Measurements from ENCODE around the gene GALNTL6. TPM values are rescaled to one million over a fixed set of nuclear protein-coding genes. Genes with fewer than 3 reads are reported as not detected.

The GALNTL6 gene
- total RNA-seq, 1 experiment from 2014 or later: not detected

GRCh38 chr4:172980219-172980618 is 1167.0 kb downstream of the GALNTL6 start:
- Histone ChIP-seq H3K4ac (ENCODE audit: low read depth, low read length) (no peak overlapping the region), H4K91ac (ENCODE audit: insufficient read length, low read depth, low read length) (no peak overlapping the region), H3K9me3 (ENCODE audit: control insufficient read depth, low read depth, low read length) (no peaks in the 10 kb centered on the region), H2BK5ac (ENCODE audit: insufficient read length, low read length) (no peak overlapping the region), H3K14ac (ENCODE audit: insufficient read depth, low read length) (no peak overlapping the region), H3K27ac (ENCODE audit: insufficient read length, low read depth, low read length) (no peak overlapping the region), H2AFZ (ENCODE audit: low read length) (no peak overlapping the region), H4K20me1 (ENCODE audit: control insufficient read depth, insufficient read depth, insufficient read length) (no peaks in the 10 kb centered on the region), H3K23ac (ENCODE audit: insufficient read length, low read depth, low read length) (no peak overlapping the region), H2BK15ac (ENCODE audit: low read depth, low read length) (no peak overlapping the region), H3K9ac (ENCODE audit: extremely low read depth, insufficient read length, low read length) (no peak overlapping the region), H3K4me1 (ENCODE audit: insufficient read depth, low read length) (peaks cover 4% of the 10 kb centered on the region; the same call in 1 of the 2 replicates), H3K27me3 (ENCODE audit: insufficient read depth, low read length) (no peaks in the 10 kb centered on the region), H2AK5ac (ENCODE audit: insufficient read length, low read length) (no peak overlapping the region), H3T11ph (ENCODE audit: low read length) (no peak overlapping the region), H4K5ac (ENCODE audit: insufficient read length, low read depth, low read length) (no peak overlapping the region), H3K56ac (ENCODE audit: insufficient read length, low read depth, low read length) (no peak overlapping the region), H2BK120ac (ENCODE audit: low read depth, low read length, poor library complexity, severe bottlenecking) (no peak overlapping the region), H3K79me1 (ENCODE audit: insufficient read depth, low read depth, low read length, poor library complexity, severe bottlenecking) (no peaks in the 10 kb centered on the region), H3K23me2 (ENCODE audit: insufficient read length, low read depth, low read length, poor library complexity, severe bottlenecking) (no peaks in the 10 kb centered on the region), H3K4me2 (ENCODE audit: insufficient read depth, insufficient read length, low read length) (no peak overlapping the region), H4K8ac (replicated peaks; ENCODE audit: insufficient read length, low read depth, low read length) (no peak overlapping the region), H3K79me2 (ENCODE audit: insufficient read depth, low read length) (no peaks in the 10 kb centered on the region), H2BK12ac (ENCODE audit: insufficient read length, low read depth, low read length) (no peak overlapping the region), H2BK20ac (ENCODE audit: low read depth, low read length, poor library complexity, severe bottlenecking) (no peak overlapping the region), H3K18ac (ENCODE audit: insufficient read length, low read depth, low read length) (no peak overlapping the region)
- H3K36me3 Mint-ChIP-seq (ENCODE audit: insufficient read depth in 1 of 3, low read depth in 3 of 3): peaks cover 2 to 11% (median 4%) of the 10 kb centered on the region in 3 experiments; a peak in 5 of 7 replicates
- no peak for TF ChIP-seq CTCF (conservative IDR thresholded peaks at IDR 0.05)
- no peaks in the 10 kb centered on the region; the same call in 1 of the 2 replicates for H3K27me3 Mint-ChIP-seq (ENCODE audit: low read depth)
- no CpG with 5 or more reads among the region's 3 CpGs for WGBS (ENCODE audit: extremely low coverage, insufficient read length, low lambda C conversion rate)
- DNase-seq: no peak
- H3K4me1 Mint-ChIP-seq: peaks cover 16 to 20% of the 10 kb centered on the region in 2 experiments
- H3K4me3 Mint-ChIP-seq: no peak overlapping the region
- H3K27ac Mint-ChIP-seq: no peak overlapping the region
- H3K9me3 Mint-ChIP-seq: peaks cover 0 to 8% of the 10 kb centered on the region in 2 experiments; a peak in 4 of 5 replicates
